LNCAP (cell line): ENCODE results near the gene KSR1.

Source experiments
- TF ChIP-seq, protein P1 (sequence below): fragments of 450-650 bp; IDR thresholded peaks from 2 replicates; pipeline ENCODE4 v1.5.1; 2017; ENCODE audit warnings: mild to moderate bottlenecking

Gene KSR1

DNA sequence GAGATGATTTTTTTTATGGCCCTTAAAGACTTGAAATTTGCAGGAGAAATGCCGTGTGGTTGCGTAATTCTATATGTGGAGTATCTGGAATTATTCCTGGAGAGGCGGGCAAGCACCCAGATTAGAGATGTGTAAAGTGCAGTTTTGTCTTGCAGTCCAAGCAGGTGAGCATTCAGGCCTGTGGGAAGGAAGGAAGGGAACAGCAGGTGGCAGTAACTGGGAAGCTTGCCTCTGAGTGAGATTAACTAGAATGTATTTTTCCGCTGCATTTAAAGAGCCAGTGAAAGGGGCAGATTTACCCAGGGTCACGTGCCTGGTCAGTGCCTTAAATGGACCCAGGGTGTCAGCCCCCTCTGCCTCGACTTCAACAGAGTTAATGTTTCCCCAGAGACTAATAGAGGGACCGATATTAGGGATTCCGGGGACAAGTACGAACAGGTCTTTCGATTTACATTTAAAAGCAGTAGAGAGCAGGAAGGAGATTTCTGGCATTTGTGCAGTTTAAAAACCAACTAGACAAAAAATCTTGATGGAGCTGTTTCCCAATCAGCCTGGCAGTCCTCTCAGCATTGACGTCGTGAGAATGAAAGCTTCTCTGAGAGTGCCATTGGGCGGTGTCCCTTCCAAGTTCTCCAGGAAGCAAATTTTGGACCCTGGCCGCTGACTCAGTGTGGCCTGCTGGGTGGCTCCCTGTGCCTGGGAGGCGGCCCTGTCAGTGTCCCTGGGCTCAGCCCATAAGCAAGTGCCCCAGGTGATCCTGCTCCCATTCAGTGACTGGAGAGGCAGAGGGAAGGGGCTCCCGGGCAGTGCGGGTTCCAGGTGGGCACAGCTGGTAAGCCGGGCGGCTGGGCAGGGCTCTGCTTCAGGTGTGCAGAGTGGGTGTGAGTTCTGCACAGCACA, 38.2 kb downstream of the KSR1 start:
- TF ChIP-seq, protein P1, sequence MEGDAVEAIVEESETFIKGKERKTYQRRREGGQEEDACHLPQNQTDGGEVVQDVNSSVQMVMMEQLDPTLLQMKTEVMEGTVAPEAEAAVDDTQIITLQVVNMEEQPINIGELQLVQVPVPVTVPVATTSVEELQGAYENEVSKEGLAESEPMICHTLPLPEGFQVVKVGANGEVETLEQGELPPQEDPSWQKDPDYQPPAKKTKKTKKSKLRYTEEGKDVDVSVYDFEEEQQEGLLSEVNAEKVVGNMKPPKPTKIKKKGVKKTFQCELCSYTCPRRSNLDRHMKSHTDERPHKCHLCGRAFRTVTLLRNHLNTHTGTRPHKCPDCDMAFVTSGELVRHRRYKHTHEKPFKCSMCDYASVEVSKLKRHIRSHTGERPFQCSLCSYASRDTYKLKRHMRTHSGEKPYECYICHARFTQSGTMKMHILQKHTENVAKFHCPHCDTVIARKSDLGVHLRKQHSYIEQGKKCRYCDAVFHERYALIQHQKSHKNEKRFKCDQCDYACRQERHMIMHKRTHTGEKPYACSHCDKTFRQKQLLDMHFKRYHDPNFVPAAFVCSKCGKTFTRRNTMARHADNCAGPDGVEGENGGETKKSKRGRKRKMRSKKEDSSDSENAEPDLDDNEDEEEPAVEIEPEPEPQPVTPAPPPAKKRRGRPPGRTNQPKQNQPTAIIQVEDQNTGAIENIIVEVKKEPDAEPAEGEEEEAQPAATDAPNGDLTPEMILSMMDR = peak; percentile 71

DNA sequence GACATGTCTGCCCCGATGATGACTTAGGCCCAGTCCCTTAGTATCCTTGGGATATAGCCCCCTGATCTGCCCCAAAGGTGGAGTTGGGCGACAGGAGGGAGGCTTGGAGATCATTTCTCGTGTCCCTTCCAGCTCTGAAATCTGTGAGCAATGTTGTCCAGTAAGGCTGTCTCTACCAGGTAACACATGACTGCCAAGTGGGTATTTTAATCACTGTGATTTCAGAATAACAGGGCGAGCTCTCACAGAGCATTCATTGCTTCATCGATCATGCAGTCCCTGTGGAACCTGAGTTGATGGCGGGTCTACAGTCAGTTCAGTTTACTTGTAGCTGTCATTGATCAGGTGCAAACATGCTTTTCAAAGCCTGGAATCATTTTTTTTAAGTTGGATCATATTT, 39.2 kb downstream of the KSR1 start:
- TF ChIP-seq, protein P1 = no peak

DNA sequence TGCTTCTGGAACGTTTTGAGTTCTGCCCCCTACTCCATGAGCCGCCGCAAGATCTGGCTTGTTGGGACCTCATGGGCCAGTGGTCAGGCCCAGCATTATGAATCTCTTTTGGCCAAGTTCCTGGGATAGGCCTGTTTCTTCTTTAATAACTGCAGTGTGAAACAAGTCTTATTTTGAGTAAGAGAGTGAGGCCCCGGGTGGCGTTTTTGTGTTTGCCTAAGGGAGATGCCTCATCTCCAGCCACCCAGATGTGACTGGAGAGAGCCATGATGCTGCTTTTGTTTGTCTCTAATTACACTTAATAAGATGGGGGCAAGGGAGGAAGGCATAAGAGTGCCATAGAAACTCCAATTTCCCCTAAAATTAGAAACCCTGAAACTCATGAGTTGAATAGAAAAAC, 39.8 kb downstream of the KSR1 start:
- TF ChIP-seq, protein P1 = no peak

DNA sequence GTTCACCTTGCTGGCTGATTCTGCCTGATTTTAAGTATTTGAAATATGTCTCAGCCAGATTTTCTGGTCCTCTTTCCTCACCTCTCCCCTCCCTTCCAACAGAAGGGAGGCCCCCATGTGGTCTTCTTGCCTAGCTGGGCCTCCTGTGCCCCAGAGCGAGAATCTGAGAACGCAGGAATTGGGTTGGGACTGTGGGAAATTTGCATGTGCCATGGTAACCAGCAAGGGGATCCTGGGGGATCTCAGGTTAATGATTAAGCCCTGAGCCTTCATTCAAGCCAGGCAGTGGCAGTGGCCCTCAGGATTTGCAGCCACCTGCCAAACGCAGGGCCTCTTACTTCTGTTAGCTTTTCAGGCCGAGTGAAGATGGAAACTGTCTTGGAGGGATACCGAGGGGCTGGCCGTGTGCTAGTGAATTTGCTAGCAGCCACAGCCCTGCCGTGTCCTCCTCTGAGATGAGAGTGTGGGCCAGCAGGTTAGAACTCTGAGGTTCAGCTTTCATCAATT, 40.2 kb downstream of the KSR1 start:
- TF ChIP-seq, protein P1 = no peak

DNA sequence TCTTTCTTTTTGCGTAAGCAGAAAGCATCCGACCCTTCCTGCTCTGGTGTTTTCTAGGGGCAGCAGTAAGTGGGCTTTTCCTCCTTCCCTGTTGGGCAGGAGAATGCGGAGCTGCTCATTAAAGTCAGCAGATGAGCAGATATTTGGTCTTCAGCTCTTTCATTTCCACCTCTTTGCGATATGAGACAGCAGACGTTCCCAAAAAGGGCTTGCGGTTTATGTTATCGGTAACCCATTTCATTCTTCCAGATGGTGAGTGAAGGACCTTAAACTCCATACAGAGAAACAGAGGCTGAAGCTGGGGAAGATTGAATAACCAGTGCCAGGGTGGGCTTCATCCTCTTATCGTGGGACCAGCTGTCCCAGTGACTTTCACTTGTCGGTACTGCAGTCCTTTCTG, 40.7 kb downstream of the KSR1 start:
- TF ChIP-seq, protein P1 = no peak

DNA sequence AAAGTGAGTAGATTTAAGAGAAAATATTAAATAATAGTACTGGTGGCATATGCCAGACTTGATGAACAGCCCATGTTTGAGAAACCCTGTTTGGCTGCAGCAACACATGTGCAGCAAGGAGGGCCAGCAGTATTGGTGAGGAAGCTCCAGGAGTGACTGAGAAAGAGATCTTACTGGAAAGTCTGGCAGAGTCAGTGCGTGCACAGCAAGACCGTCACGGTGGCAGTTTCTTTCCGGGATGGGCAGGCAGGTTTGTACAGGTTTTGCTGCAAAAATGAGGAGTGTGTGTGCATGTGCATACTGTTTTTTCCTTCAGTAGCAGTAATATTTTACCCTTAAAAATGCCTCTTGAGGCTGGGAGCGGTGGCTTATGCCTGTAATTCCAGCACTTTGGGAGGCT, 41.4 kb downstream of the KSR1 start:
- TF ChIP-seq, protein P1 = no peak

DNA sequence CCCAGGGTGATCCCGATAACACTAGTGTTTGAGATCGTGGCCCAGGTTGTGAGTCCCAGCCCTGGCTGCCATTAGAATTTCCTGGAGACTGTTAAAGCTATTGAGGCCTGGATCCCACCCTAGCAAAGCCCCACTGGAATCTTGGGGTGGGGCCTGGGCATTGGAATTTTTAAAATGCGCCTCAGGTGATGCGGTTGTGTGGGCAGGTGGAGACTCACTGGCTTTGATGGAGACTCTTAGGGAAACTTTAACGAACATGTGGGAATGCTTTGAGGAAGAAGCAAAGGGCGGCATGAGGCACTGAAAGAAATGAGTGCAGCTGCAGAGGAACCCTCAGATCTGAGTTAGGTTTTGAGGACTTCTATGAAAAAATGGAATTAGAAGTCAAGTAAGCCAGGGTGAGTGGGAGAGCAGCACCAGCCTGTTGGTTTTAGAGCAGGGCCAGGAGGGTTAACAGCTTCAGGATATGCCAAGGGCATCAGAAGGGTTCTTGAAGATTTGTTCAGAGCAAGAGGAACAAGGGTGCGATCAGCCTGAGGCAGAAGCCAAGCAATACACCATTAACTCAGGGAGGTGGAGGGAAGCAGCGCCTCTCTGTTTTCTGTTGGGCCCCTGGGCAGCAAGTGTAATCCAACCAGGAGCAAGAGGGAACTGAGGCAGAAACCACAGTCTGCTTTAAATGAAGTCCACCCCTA, 42.5 kb downstream of the KSR1 start:
- TF ChIP-seq, protein P1 = no peak
